ENCODE measurements around the gene RNF212. TPM values are rescaled to one million over a fixed set of nuclear protein-coding genes. Genes with fewer than 3 reads are reported as not detected.

Gene RNF212
- 0.35 TPM in 1 of 2 replicates, not detected in the other for total RNA-seq

GRCh38 chr4:1113311-1114009 lies at the start of gene RNF212:
Gene RNF212 (minus strand): TSS chr4:1113564. CDS start chr4:1113464, 100 bp downstream.

Other genes with a start within 250 kb of the RNF212 start
- 96.4 and 99.2 TPM in 2 replicates for gene GAK, start 181.2 kb downstream of the RNF212 start, total RNA-seq
- gene TMEM175, start 181.1 kb downstream of the RNF212 start, total RNA-seq = 15.3 and 17.9 TPM in 2 replicates
- gene DGKQ, start 140.0 kb downstream of the RNF212 start, total RNA-seq = 14.4 and 15.9 TPM in 2 replicates
- 4.4 and 6.2 TPM in 2 replicates for gene IDUA, start 126.5 kb downstream of the RNF212 start, total RNA-seq
- not detected in 2 replicates for gene SLC26A1, start 120.2 kb downstream of the RNF212 start, total RNA-seq
- gene FGFRL1, start 101.9 kb downstream of the RNF212 start, total RNA-seq = 18.7 and 31.1 TPM in 2 replicates
- 18.1 and 20.3 TPM in 2 replicates for gene SPON2, start 59.0 kb upstream of the RNF212 start, total RNA-seq
- 145 and 168 TPM in 2 replicates for gene CTBP1, start 135.6 kb upstream of the RNF212 start, total RNA-seq
- gene MAEA, start 176.3 kb upstream of the RNF212 start, total RNA-seq = 77.4 and 78.0 TPM in 2 replicates
- 7.2 and 8.2 TPM in 2 replicates for gene UVSSA, start 233.6 kb upstream of the RNF212 start, total RNA-seq